Activated CD4-positive, alpha-beta memory T cell treated with anti-CD3 and anti-CD28 coated beads for 36 hours (primary cell): ENCODE data around the gene SOS1. TPM values are rescaled to one million over a fixed set of nuclear protein-coding genes. Genes with fewer than 3 reads are reported as not detected.

Experiments used
- CTCF ChIA-PET: fragments of 350-600 bp; sonication (Branson Sonifier 250); formaldehyde crosslinking; loops from one replicate; lab custom pipeline; 2021; ENCODE audit warnings: antibody characterized with exemption, inconsistent platforms; lab: Charles Lee
- POLR2A ChIA-PET: fragments of 350-600 bp; sonication (Branson Sonifier 250); formaldehyde crosslinking; loops from one replicate; lab custom pipeline; 2021; ENCODE audit warnings: antibody characterized with exemption; lab: Charles Lee
- DNase-seq: peaks from one replicate; pipeline ENCODE4 v3.0.0-alpha.2; 2020
- H3K27ac Mint-ChIP-seq: one replicate; pipeline ENCODE4 v1.8.0; 2021; ENCODE audit warnings: mixed read lengths
- H3K27me3 Mint-ChIP-seq: one replicate; pipeline ENCODE4 v1.8.0; 2021; ENCODE audit warnings: mixed read lengths
- H3K36me3 Mint-ChIP-seq: one replicate; pipeline ENCODE4 v1.8.0; 2021; ENCODE audit warnings: mixed read lengths
- H3K4me1 Mint-ChIP-seq: one replicate; pipeline ENCODE4 v1.8.0; 2021; ENCODE audit warnings: low read depth, mixed read lengths
- H3K4me3 Mint-ChIP-seq: one replicate; pipeline ENCODE4 v1.8.0; 2021; ENCODE audit warnings: mild to moderate bottlenecking, mixed read lengths
- H3K9me3 Mint-ChIP-seq: one replicate; pipeline ENCODE4 v1.8.0; 2021; ENCODE audit warnings: mixed read lengths
- intact Hi-C: fragments of 100-400 bp; cut with micrococcal nuclease; formaldehyde crosslinking; loops from one replicate; pipeline ENCODE4 v1.15.1; 2023
- total RNA-seq, 2 experiments: library from RNA; stranded (reverse); gene quantifications; one replicate each; pipeline ENCODE4 v1.2.3, GENCODE V29; 2021

The SOS1 gene
- total RNA-seq, 2 experiments from 2014 or later = 34.4 to 41.2 TPM

DNA sequence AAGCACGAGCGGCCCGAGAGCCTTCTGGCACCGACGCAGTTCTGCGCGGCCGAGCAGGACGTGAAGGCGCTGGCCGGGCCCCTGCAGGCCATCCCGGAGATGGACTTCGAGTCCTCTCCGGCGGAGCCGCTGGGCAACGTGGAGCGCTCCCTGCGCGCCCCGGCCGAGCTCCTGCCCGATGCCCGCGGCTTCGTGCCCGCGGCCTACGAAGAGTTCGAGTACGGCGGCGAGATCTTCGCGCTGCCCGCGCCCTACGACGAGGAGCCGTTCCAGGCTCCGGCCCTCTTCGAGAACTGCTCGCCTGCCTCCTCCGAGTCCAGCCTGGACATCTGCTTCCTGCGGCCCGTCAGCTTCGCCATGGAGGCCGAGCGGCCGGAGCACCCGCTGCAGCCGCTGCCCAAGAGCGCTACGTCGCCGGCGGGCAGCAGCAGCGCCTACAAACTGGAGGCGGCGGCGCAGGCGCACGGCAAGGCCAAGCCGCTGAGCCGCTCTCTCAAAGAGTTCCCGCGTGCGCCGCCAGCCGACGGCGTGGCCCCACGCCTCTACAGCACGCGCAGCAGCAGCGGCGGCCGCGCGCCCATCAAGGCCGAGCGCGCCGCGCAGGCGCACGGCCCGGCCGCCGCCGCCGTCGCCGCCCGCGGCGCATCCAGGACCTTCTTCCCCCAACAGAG lies 160.8 kb downstream of the SOS1 start:
- POLR2A ChIA-PET = interaction anchor here (0.8 kb wide), 1 partner anchor 24 kb away, joined by 3 read pairs; no protein-coding TSS in a partner anchor
- DNase-seq = peak; percentile 82
- Mint-ChIP-seq H3K4me1 (peaks cover 5% of the 10 kb centered on the region), H3K27ac (no peak overlapping the region), H3K27me3 (peaks cover 18% of the 10 kb centered on the region), H3K36me3 (no peaks in the 10 kb centered on the region), H3K9me3 (no peaks in the 10 kb centered on the region), H3K4me3 (peak overlapping the region; percentile 46)
- intact Hi-C loops = no loop called here
- CTCF ChIA-PET = interaction anchor here (1.0 to 2.2 kb wide), 2 partner anchors 13 to 269 kb away, joined by 3 to 25 read pairs; no protein-coding TSS in a partner anchor

GRCh38 chr2:38959466-38959865 lies 161.4 kb downstream of the SOS1 start:
- DNase-seq = no peak
- ChIA-PET POLR2A (interaction anchor here (0.8 kb wide), 1 partner anchor 23 kb away, joined by 3 read pairs; no protein-coding TSS in a partner anchor), CTCF (interaction anchor here (1.0 to 2.2 kb wide), 2 partner anchors 12 to 270 kb away, joined by 3 to 25 read pairs; no protein-coding TSS in a partner anchor)
- H3K4me1 Mint-ChIP-seq = peaks cover 5% of the 10 kb centered on the region
- intact Hi-C loops = no loop called here
- no peak overlapping the region for H3K27ac Mint-ChIP-seq
- no peaks in the 10 kb centered on the region for H3K9me3 Mint-ChIP-seq
- H3K36me3 Mint-ChIP-seq = no peaks in the 10 kb centered on the region
- no peak overlapping the region for H3K4me3 Mint-ChIP-seq
- peaks cover 18% of the 10 kb centered on the region for H3K27me3 Mint-ChIP-seq

DNA sequence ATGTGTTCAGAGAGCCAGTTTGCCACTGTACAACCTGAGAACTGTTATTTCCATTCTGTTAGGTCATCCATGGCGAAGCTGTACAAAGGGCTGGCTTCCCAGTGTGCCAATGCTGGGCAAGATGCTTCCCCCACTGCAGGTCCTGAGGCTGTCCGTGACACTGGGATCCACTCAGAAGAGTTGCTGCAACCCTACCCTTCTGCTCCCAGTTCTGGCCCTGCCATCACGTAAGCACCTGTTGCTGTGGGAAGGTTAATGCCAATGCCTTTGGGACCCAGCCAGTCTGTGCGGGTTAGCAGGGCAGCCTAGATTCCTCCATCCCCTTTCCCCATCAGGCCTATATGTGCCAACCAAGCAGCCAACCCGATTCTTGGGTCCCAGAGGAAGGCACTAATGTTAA lies 162.9 kb downstream of the SOS1 start:
- CTCF ChIA-PET = interaction anchor here (1.6 kb wide), 1 partner anchor 10 kb away, joined by 6 read pairs; no protein-coding TSS in a partner anchor
- POLR2A ChIA-PET = no interaction called here
- peaks cover 5% of the 10 kb centered on the region for H3K4me1 Mint-ChIP-seq

GRCh38 chr2:38951766-38952165 lies 169.1 kb downstream of the SOS1 start:
- H3K9me3 Mint-ChIP-seq = no peaks in the 10 kb centered on the region
- intact Hi-C loops = no loop called here
- H3K36me3 Mint-ChIP-seq = no peaks in the 10 kb centered on the region
- H3K27ac Mint-ChIP-seq = no peak overlapping the region
- H3K4me1 Mint-ChIP-seq = no peaks in the 10 kb centered on the region
- H3K27me3 Mint-ChIP-seq = peaks cover 2% of the 10 kb centered on the region
- DNase-seq = no peak
- ChIA-PET POLR2A (no interaction called here), CTCF (interaction anchor here (0.6 to 8.7 kb wide), 3 partner anchors 26 to 277 kb away, joined by 3 to 187 read pairs (median 4); no protein-coding TSS in a partner anchor)
- no peak overlapping the region for H3K4me3 Mint-ChIP-seq

More for the DNA sequence above, 162.9 kb downstream of the SOS1 start:
- no peak overlapping the region for H3K4me3 Mint-ChIP-seq
- no peaks in the 10 kb centered on the region for H3K9me3 Mint-ChIP-seq
- H3K36me3 Mint-ChIP-seq = no peaks in the 10 kb centered on the region
- H3K27me3 Mint-ChIP-seq = peaks cover 18% of the 10 kb centered on the region
- DNase-seq = no peak
- intact Hi-C loops = no loop called here
- H3K27ac Mint-ChIP-seq = no peak overlapping the region

DNA sequence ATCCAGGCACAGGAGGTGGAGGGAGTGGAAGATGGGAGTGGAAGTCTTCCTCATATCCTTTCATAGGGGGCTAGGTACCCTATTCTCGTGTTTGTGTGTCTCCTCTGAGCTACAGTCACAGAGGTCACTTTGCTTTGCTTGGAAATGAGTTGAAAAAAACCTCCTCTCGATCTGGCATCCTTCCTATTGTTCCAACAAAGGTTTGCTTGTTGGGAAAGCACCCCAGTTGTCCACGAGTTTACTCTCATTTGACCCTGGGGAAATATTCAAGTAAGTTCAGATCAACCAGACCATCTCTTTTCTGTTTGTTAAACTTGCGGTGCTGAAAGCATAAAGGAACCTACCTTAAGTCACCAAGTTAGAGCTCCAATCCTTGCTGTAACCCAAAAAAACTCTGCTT lies 171.9 kb downstream of the SOS1 start:
- Mint-ChIP-seq H3K27ac (no peak overlapping the region), H3K27me3 (no peaks in the 10 kb centered on the region), H3K4me1 (no peaks in the 10 kb centered on the region), H3K36me3 (no peaks in the 10 kb centered on the region), H3K4me3 (no peak overlapping the region), H3K9me3 (no peaks in the 10 kb centered on the region)
- ChIA-PET POLR2A (no interaction called here), CTCF (interaction anchor here (1.1 to 8.7 kb wide), 7 partner anchors 10 to 283 kb away, joined by 3 to 187 read pairs (median 10); no protein-coding TSS in a partner anchor)
- intact Hi-C loops = loop anchor here (5.0 kb wide), 3 partner anchors 108 to 298 kb away; partner anchors contain the start of gene SOS1
- DNase-seq = no peak

DNA sequence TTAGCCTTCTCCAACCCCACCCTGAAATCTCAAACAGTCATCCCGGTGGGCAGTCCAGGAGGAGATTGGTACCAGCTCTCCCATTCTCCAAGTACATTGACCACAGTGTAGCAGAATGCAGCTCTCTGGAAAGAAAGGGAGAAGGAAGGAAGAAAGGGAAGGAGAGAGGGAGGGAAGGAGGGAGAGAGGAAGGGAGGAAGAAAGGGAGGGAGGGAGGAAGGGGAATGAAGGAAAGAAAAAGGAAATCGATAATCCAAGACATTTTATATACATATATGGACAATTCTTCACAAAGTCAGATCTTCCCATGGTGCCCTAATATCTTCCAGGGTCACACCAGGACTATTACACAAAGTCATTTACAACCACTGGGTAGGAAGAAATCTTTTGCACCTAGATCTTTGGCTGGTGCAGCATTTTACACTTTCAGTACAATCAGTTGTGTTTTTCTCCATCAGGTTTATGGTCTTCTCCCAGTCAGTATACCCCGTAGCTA lies 172.4 kb downstream of the SOS1 start:
- Mint-ChIP-seq H3K9me3 (no peaks in the 10 kb centered on the region), H3K4me1 (no peaks in the 10 kb centered on the region), H3K36me3 (no peaks in the 10 kb centered on the region), H3K4me3 (no peak overlapping the region), H3K27ac (no peak overlapping the region), H3K27me3 (no peaks in the 10 kb centered on the region)
- intact Hi-C loops = loop anchor here (5.0 kb wide), 3 partner anchors 109 to 299 kb away; partner anchors contain the start of gene SOS1
- ChIA-PET POLR2A (no interaction called here), CTCF (interaction anchor here (0.7 to 8.7 kb wide), 36 partner anchors 7 to 323 kb away, joined by 3 to 187 read pairs (median 4); no protein-coding TSS in a partner anchor)
- DNase-seq = no peak

DNA sequence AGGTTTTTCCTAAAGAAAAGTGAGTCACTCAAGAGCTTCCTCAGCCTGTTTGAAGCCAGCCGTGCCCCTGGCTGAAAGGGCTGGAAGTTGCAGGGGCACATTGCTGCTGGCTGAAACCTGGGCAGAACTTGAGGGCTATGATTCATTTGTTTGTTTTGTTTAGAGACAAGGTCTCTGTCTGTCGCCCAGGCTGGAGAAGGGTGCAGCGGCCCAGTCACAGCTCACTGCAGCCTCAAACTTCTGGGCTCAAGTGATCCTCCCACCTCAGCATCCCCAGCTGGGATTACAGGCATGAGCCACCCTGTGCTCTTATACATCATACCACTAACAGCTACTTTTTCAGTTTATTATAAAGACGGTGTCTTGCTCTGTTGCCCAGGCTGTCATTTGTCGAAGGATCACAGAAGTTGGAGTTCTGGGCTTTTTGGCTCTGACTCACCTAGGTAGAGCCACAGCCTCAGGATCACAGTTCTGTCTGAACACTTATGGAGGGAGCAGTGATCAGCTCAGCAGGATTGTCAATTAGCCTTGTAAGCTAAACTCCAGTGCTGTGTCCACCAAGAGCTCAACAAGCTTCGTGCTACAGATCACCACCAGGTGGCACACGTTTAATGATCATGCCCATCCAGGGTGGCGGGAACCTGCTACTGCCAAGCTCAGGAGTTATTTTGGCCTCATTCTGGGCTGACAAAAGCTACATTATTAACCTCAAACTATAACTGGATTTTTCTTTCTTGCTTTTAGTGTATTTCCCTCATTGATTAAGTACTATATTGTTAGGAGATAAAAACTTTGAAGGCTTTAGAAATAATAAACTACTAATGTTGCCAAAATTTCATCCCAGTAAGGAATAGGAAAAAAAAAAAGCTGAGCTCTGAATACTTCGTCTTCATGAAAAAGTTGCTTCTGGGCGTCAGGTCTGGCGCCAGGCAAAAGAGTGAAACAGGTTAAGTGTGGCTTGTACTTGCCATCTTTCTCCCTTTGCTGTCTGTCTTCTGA lies 173.3 kb downstream of the SOS1 start:
- Mint-ChIP-seq H3K4me1 (no peaks in the 10 kb centered on the region), H3K27ac (no peak overlapping the region), H3K9me3 (no peaks in the 10 kb centered on the region), H3K36me3 (no peaks in the 10 kb centered on the region), H3K27me3 (no peaks in the 10 kb centered on the region), H3K4me3 (no peak overlapping the region)
- peak; percentile 80 for DNase-seq
- POLR2A ChIA-PET = no interaction called here
- intact Hi-C loops = loop anchor here (1.0 to 5.0 kb wide), 4 partner anchors 110 to 300 kb away; partner anchors contain the start of gene SOS1
- CTCF ChIA-PET = interaction anchor here (0.5 to 8.7 kb wide), 52 partner anchors 8 to 392 kb away, joined by 3 to 187 read pairs (median 4); partner anchors contain the start of genes DHX57, MORN2 and SOS1

DNA sequence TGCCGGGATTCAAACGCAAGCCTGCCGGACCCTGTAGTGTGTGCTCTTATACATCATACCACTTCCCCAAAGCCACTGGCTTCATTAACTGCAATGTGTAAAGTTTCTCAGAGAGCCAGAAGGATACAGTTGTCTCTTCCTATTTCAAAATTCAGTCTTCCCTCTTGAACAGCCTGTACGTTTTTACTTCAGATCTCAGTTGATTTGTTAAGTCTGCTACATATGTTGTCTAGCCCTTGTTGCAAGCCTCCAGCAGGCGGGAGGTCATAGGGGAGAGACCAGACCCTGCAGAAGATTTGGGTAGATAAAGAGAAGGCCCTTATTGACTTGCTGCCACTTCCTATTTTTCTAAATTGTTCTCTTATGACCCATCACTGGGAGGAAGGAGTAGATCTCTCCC lies 174.9 kb downstream of the SOS1 start:
- Mint-ChIP-seq H3K4me1 (no peaks in the 10 kb centered on the region), H3K4me3 (no peak overlapping the region), H3K27ac (no peak overlapping the region), H3K9me3 (no peaks in the 10 kb centered on the region), H3K36me3 (no peaks in the 10 kb centered on the region), H3K27me3 (no peaks in the 10 kb centered on the region)
- intact Hi-C loops = loop anchor here (5.0 kb wide), 3 partner anchors 111 to 301 kb away; partner anchors contain the start of gene SOS1
- ChIA-PET CTCF (interaction anchor here (0.6 to 8.7 kb wide), 6 partner anchors 26 to 1011 kb away, joined by 3 to 187 read pairs (median 3); no protein-coding TSS in a partner anchor), POLR2A (no interaction called here)
- no peak for DNase-seq

DNA sequence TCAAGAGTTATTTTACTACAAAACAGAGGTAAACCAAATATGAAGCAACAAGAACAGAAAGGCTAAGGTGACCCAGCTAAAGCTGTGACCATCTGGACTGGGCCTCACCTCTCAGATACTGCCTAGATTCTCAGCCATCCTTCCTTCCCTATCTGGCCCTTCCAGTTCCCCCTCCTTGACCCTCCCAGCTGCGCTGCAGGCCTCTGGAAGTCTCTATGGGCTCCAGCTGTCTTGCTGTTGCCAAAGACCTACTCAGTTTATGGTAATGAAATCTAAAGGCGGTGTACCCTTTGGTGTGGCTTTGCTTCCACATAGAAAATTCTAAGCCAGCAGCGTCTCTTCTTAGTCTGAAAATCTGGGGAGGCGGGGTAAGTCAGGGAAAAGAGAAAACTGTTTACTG lies 175.5 kb downstream of the SOS1 start:
- no peaks in the 10 kb centered on the region for H3K36me3 Mint-ChIP-seq
- intact Hi-C loops = loop anchor here (5.0 kb wide), 3 partner anchors 112 to 302 kb away; partner anchors contain the start of gene SOS1
- no peaks in the 10 kb centered on the region for H3K4me1 Mint-ChIP-seq
- H3K4me3 Mint-ChIP-seq = no peak overlapping the region
- no peaks in the 10 kb centered on the region for H3K9me3 Mint-ChIP-seq
- ChIA-PET CTCF (interaction anchor here (0.7 to 8.7 kb wide), 2 partner anchors 26 to 283 kb away, joined by 3 to 187 read pairs; no protein-coding TSS in a partner anchor), POLR2A (no interaction called here)
- no peak overlapping the region for H3K27ac Mint-ChIP-seq
- DNase-seq = no peak
- H3K27me3 Mint-ChIP-seq = no peaks in the 10 kb centered on the region

DNA sequence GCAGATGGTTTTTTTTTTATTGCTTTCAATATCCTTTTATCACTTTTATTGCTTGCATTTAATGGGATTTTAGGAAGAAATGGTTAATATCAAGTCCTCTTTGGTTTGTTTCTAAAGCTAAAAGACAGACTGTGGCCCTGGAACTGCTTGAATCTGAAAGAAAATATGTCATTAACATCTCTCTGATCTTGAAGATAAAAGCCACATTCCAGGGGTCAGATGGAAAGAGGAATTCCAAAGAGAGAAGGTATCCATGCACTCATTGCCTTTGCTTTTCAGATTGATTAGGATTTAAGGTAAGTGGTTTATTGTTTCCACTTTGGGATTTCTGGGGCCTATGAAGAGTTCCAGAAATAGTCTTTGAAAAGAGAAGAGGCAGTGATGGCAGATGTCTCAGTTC lies 177.1 kb downstream of the SOS1 start:
- Mint-ChIP-seq H3K27ac (no peak overlapping the region), H3K9me3 (no peaks in the 10 kb centered on the region), H3K27me3 (no peaks in the 10 kb centered on the region), H3K36me3 (no peaks in the 10 kb centered on the region), H3K4me3 (no peak overlapping the region), H3K4me1 (no peaks in the 10 kb centered on the region)
- POLR2A ChIA-PET = no interaction called here
- intact Hi-C loops = no loop called here
- CTCF ChIA-PET = interaction anchor here (2.2 kb wide), 1 partner anchor 285 kb away, joined by 6 read pairs; no protein-coding TSS in a partner anchor
- DNase-seq = no peak

GRCh38 chr2:38940746-38941145 lies 180.1 kb downstream of the SOS1 start:
- ChIA-PET POLR2A (no interaction called here), CTCF (interaction anchor here (2.7 kb wide), 1 partner anchor 7 kb away, joined by 10 read pairs; no protein-coding TSS in a partner anchor)
- Mint-ChIP-seq H3K27me3 (no peaks in the 10 kb centered on the region), H3K36me3 (no peaks in the 10 kb centered on the region), H3K9me3 (no peaks in the 10 kb centered on the region), H3K27ac (no peak overlapping the region), H3K4me3 (no peak overlapping the region), H3K4me1 (peaks cover under 1% of the 10 kb centered on the region)
- no peak for DNase-seq
- intact Hi-C loops = no loop called here
